ENCODE results near the gene DCTN3.
A peak's percentile ranks its signal among the peaks of the same experiment; 100 is the strongest.

Gene DCTN3

DNA sequence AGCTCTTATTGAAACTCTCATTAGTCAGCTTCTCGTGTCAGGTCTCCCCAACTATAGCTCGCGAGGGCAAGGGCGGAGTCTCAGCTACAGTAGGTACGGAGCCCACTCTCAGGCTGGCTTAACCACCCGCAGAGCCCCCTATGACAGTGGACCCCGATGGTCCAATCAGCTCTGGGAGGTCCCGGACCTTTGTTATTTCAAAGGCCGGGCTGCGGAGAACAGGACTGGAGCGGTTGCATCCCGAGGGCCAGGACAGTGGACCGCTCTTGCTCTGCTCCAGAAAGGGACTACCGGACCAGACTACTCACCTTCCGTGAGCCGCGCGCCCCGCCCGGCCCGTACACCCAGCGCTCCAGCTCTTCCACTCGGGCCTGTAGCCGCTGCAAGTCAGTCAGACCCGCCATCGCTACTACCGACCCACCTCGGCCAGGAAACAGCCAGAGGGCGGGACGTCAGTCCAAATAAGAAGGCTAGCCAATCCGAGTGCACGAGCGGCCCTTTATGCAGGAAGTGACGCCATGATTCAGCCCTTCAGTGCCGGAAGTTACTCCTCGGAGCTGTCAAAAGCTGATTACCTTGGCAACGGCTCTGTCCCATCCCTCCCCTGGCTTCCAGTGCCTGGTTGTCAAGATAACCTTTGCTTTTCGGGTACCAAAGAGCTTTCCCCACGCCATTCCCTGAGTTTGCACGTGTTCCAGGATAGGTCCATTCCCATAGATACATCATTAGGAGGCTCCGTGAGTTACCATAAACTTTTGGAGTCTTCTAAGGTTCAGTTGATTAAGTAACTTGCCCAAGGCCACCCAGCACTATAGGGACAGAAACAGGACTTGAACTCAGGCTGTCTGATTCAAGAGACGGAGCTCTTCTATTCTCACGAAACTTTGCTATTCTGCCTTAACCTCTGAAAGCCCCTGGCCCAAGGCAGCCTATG lies at the start of gene DCTN3:
Gene DCTN3 (minus strand): TSS at position 435 of the 934 bp plus-strand sequence. CDS start 31 bp downstream, at position 404.
- H3K36me3 Mint-ChIP-seq (ENCODE audit: low read depth) = peaks cover 40% of the 10 kb centered on the region
- peak within 1 kb of the TSS; percentile 95 for H3K4me3 Mint-ChIP-seq
- intact Hi-C loops (cut with micrococcal nuclease) = no loop called here
- H3K27ac Mint-ChIP-seq = peak within 1 kb of the TSS; percentile 89
- H3K4me1 Mint-ChIP-seq (ENCODE audit: low read depth) = peaks cover 29% of the 10 kb centered on the region
- peaks cover 45% of the 10 kb centered on the region for H3K27me3 Mint-ChIP-seq
- H3K9me3 Mint-ChIP-seq = no peaks in the 10 kb centered on the region

GRCh38 chr9:34665381-34666250 lies 45.3 kb upstream of the DCTN3 start:
- H3K27me3 Mint-ChIP-seq = no peaks in the 10 kb centered on the region
- intact Hi-C loops (cut with micrococcal nuclease) = loop anchor here (1.0 to 5.0 kb wide), 2 partner anchors 28 to 407 kb away; partner anchors contain the start of genes SIGMAR1 and VCP
- peak overlapping the region; percentile 91 for H3K27ac Mint-ChIP-seq
- peaks cover 10% of the 10 kb centered on the region for H3K36me3 Mint-ChIP-seq (ENCODE audit: low read depth)
- peaks cover 11% of the 10 kb centered on the region for H3K9me3 Mint-ChIP-seq
- peaks cover 35% of the 10 kb centered on the region for H3K4me1 Mint-ChIP-seq (ENCODE audit: low read depth)
- H3K4me3 Mint-ChIP-seq = peak overlapping the region; percentile 81

GRCh38 chr9:34665067-34665380 lies 44.7 kb upstream of the DCTN3 start:
- intact Hi-C loops (cut with micrococcal nuclease) = loop anchor here (1.0 to 5.0 kb wide), 2 partner anchors 28 to 407 kb away; partner anchors contain the start of genes SIGMAR1 and VCP
- peak overlapping the region; percentile 81 for H3K4me3 Mint-ChIP-seq
- peaks cover 35% of the 10 kb centered on the region for H3K4me1 Mint-ChIP-seq (ENCODE audit: low read depth)
- H3K27ac Mint-ChIP-seq = peak overlapping the region; percentile 91
- H3K27me3 Mint-ChIP-seq = no peaks in the 10 kb centered on the region
- peaks cover 11% of the 10 kb centered on the region for H3K9me3 Mint-ChIP-seq
- H3K36me3 Mint-ChIP-seq (ENCODE audit: low read depth) = peaks cover 10% of the 10 kb centered on the region

DNA sequence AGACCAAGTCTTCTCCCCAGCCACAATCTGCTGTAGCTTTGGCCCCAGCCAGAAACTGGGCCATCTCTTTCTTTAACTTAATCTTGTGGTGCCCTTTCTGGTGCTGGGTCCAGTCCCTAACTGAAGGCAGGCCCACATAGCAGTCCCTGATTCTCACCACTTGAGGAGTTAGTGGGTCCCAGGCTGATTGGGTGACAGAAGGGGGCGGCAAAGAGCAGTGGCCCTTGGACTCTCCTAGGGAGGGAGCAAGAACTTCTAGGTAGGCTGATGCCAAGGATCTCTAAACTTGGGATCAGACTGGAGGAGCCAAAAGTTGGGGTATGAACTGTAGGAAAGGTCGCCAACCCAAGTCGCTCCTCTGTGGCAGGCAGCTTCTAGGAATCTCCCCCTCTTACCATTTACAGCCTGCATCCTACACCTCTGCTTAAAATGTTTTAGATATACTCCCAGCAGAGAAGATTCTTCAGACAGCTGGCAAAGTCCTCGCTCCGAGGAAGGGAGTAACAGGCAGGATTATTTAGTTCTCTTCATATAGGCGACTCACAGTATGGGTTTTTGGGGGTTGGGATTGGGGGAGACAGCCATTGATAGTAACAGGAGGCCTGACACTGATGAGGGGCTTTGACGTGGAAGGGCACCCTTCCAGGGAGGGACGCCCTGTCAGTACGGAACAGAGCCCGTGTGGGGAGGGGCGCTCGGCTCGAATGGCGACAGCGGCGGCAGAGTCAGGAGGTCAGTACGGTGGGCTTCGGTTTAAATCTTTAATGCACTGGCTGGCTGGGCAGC lies 44.2 kb upstream of the DCTN3 start:
- intact Hi-C loops (cut with micrococcal nuclease) = loop anchor here (1.0 to 5.0 kb wide), 3 partner anchors 17 to 408 kb away; partner anchors contain the start of genes SIGMAR1 and VCP

DNA sequence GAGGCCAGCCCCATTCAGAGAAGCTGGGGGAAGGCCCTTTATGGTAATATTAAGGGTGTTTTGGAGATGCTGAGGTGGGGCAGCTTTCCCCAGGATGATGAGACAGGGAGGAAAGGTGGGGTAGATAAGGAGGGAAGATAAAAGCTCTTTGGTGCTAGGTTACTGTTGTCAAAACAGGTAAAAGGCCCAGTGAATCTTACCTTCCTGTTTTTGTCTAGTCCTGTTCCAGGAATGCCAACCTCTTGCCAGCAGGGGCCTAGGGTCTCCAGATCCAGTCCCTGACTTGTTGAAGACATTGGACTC lies 43.0 kb upstream of the DCTN3 start:
- Mint-ChIP-seq H3K27me3 (no peaks in the 10 kb centered on the region), H3K4me3 (no peak overlapping the region), H3K27ac (no peak overlapping the region), H3K9me3 (no peaks in the 10 kb centered on the region), H3K4me1 (ENCODE audit: low read depth) (peaks cover 35% of the 10 kb centered on the region), H3K36me3 (ENCODE audit: low read depth) (no peaks in the 10 kb centered on the region)
- intact Hi-C loops (cut with micrococcal nuclease) = no loop called here

More for the DNA sequence above, 44.2 kb upstream of the DCTN3 start:
- Mint-ChIP-seq H3K4me1 (ENCODE audit: low read depth) (peaks cover 35% of the 10 kb centered on the region), H3K36me3 (ENCODE audit: low read depth) (peaks cover 9% of the 10 kb centered on the region), H3K9me3 (peaks cover 8% of the 10 kb centered on the region), H3K4me3 (peak overlapping the region; percentile 81), H3K27me3 (no peaks in the 10 kb centered on the region), H3K27ac (peak overlapping the region; percentile 91)

- no peak within 1 kb of the TSS for H3K27ac Mint-ChIP-seq
- H3K27me3 Mint-ChIP-seq = no peaks in the 10 kb centered on the region
- no peak within 1 kb of the TSS for H3K4me3 Mint-ChIP-seq
- no peaks in the 10 kb centered on the region for H3K36me3 Mint-ChIP-seq (ENCODE audit: low read depth)
- H3K9me3 Mint-ChIP-seq = no peaks in the 10 kb centered on the region
- intact Hi-C loops (cut with micrococcal nuclease) = no loop called here
- H3K4me1 Mint-ChIP-seq (ENCODE audit: low read depth) = peaks cover 32% of the 10 kb centered on the region
These were observed 42.4 kb upstream of the DCTN3 start, which contains the start of gene CCL27 for GRCh38 chr9:34662526-34663302. TSS of gene CCL27 (minus strand) at chr9:34662657. CDS start at chr9:34662633, 24 bp downstream.

GRCh38 chr9:34659592-34660253 lies 39.4 kb upstream of the DCTN3 start:
- Mint-ChIP-seq H3K4me3 (no peak overlapping the region), H3K27ac (no peak overlapping the region), H3K4me1 (ENCODE audit: low read depth) (peaks cover 12% of the 10 kb centered on the region), H3K36me3 (ENCODE audit: low read depth) (no peaks in the 10 kb centered on the region), H3K27me3 (peaks cover 10% of the 10 kb centered on the region), H3K9me3 (no peaks in the 10 kb centered on the region)
- intact Hi-C loops (cut with micrococcal nuclease) = no loop called here

- Mint-ChIP-seq H3K4me1 (ENCODE audit: low read depth) (peaks cover 5% of the 10 kb centered on the region), H3K27ac (no peak overlapping the region), H3K36me3 (ENCODE audit: low read depth) (no peaks in the 10 kb centered on the region), H3K27me3 (peaks cover 15% of the 10 kb centered on the region), H3K4me3 (no peak overlapping the region), H3K9me3 (no peaks in the 10 kb centered on the region)
- intact Hi-C loops (cut with micrococcal nuclease) = no loop called here
These were observed 38.2 kb upstream of the DCTN3 start for GRCh38 chr9:34658461-34658860.

- Mint-ChIP-seq H3K4me3 (no peak overlapping the region), H3K27ac (no peak overlapping the region), H3K36me3 (ENCODE audit: low read depth) (no peaks in the 10 kb centered on the region), H3K4me1 (ENCODE audit: low read depth) (peaks cover 19% of the 10 kb centered on the region), H3K27me3 (peaks cover 23% of the 10 kb centered on the region), H3K9me3 (no peaks in the 10 kb centered on the region)
- intact Hi-C loops (cut with micrococcal nuclease) = no loop called here
These were observed 36.7 kb upstream of the DCTN3 start for GRCh38 chr9:34656992-34657391.

- Mint-ChIP-seq H3K27me3 (peaks cover 23% of the 10 kb centered on the region), H3K9me3 (no peaks in the 10 kb centered on the region), H3K4me3 (no peak overlapping the region), H3K27ac (no peak overlapping the region), H3K36me3 (ENCODE audit: low read depth) (peaks cover 5% of the 10 kb centered on the region), H3K4me1 (ENCODE audit: low read depth) (peaks cover 24% of the 10 kb centered on the region)
- intact Hi-C loops (cut with micrococcal nuclease) = no loop called here
These were observed 35.1 kb upstream of the DCTN3 start for GRCh38 chr9:34655394-34655793.

DNA sequence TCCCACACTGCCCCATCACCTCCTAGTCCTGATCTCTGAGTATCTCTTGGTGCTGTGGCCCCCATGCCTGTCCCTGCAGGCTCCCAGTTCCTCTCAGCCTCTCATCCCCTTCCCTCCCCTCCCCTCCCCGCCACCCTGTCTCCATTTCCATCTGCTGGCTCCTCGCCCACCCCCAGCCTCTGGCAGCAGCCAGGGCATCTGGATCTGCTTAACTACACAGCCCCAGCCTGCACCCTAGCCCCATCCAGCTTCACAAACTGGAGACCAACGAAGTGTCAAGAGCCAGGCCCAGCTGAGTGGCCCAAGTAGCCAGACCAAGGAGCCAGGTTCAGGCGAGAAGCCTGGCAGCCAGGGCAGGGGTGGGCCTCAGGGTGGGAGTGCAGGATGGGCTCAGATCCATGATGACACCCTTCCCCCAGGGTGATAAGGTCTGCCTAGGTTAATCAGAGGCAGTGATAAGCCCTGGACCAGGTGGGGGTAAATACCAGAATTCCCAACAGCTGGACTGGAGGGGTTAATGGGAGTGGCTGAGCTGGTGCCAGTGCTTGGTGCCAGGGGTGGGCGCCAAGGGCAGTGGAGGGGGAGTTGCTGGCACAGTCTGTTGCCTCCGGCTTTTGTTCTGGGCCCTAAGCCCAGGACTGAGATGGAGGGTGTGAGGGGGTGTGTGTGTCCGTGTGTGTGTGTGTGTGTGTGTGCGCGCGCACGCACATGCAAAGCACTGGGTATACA lies 34.2 kb upstream of the DCTN3 start:
- intact Hi-C loops (cut with micrococcal nuclease) = no loop called here
- Mint-ChIP-seq H3K27me3 (peaks cover 23% of the 10 kb centered on the region), H3K4me1 (ENCODE audit: low read depth) (peaks cover 24% of the 10 kb centered on the region), H3K27ac (no peak overlapping the region), H3K36me3 (ENCODE audit: low read depth) (peaks cover 15% of the 10 kb centered on the region), H3K4me3 (no peak overlapping the region), H3K9me3 (no peaks in the 10 kb centered on the region)

Measured in dendritic cell treated with granulocyte-macrophage colony-stimulating factor and Interleukin-4, amounts not matched to agents 40 ng/mL and 50 ng/mL, for 4 days (primary cell).